A549 (cell line): ENCODE measurements around the gene TENT4A. TPM values are rescaled to one million over a fixed set of nuclear protein-coding genes. Genes with fewer than 3 reads are reported as not detected.

Experiments used
- ATAC-seq, 2 experiments: fragments of 200-7000 bp in 1 of 2; fragments of >200 bp in 1 of 2; cut with Nextera tagmentation in 1 of 2; cut with Tn5 transposase in 1 of 2; 3 replicates each; pipeline versions ENCODE4 v1.8.0 to v1.9.1; 2018 to 2020; ENCODE audit warnings: mild to moderate bottlenecking in 1 of 2, moderate library complexity in 1 of 2
- CTCF ChIA-PET: fragments of 300-600 bp; sonication (Branson Sonifier 250); formaldehyde crosslinking; extraction: SDS; loops from one replicate; lab custom pipeline; 2021; ENCODE audit warnings: antibody characterized with exemption, inconsistent platforms; lab: Yijun Ruan, JAX
- POLR2A ChIA-PET: fragments of 350-600 bp; formaldehyde crosslinking; extraction: SDS; loops from one replicate; lab custom pipeline; 2021; ENCODE audit warnings: antibody characterized with exemption, inconsistent platforms; lab: Yijun Ruan, JAX
- DNase-seq, 2 experiments: peaks; one replicate each; pipeline versions ENCODE4 v3.0.0 to v3.0.0-alpha.2; 2011 to 2016; ENCODE audit warnings: low read depth in 1 of 2, low spot score in 1 of 2
- FAIRE-seq: peaks from 2 replicates; lab custom pipeline; 2011; peaks lifted over from hg19 to GRCh38; lab: Jason Lieb, UNC
- H3K27ac ChIP-seq, 2 experiments: fragments of >200 bp; sonication (Bioruptor Twin); formaldehyde crosslinking; 3 replicates each; pipeline ENCODE4 v1.5.1; 2016 to 2017
- H3K4me1 ChIP-seq: fragments of >200 bp; sonication (Bioruptor Twin); formaldehyde crosslinking; 3 replicates; pipeline ENCODE4 v1.6.1; 2016
- H3K4me2 ChIP-seq: fragments of >200 bp; sonication (Bioruptor Twin); formaldehyde crosslinking; 3 replicates; pipeline ENCODE4 v1.6.1; 2016
- H3K4me3 ChIP-seq: fragments of >200 bp; sonication (Bioruptor Twin); formaldehyde crosslinking; 3 replicates; pipeline ENCODE4 v1.5.1; 2016
- H3K9me3 ChIP-seq: fragments of >200 bp; sonication (Bioruptor Twin); formaldehyde crosslinking; 3 replicates; pipeline ENCODE4 v1.6.1; 2016
- CBX2 ChIP-seq: fragments of 200-600 bp; sonication (generic); IDR thresholded peaks from 2 replicates; pipeline ENCODE4 v1.6.1; 2016; ENCODE audit warnings: low read depth, mild to moderate bottlenecking, borderline replicate concordance
- CEBPB ChIP-seq, 2 experiments: fragments of >200 bp in 1 of 2; sonication (Bioruptor Twin) in 1 of 2; formaldehyde crosslinking in 1 of 2; IDR thresholded peaks; 2 replicates each; pipeline ENCODE4 v1.6.1; 2012 to 2016
- CTCF ChIP-seq: fragments of >200 bp; sonication (Bioruptor Twin); formaldehyde crosslinking; IDR thresholded peaks from 3 replicates; pipeline ENCODE4 v1.5.1; 2016
- ESRRA ChIP-seq: fragments of 150-350 bp; IDR thresholded peaks from 2 replicates; pipeline ENCODE4 v1.6.1; 2014; ENCODE audit warnings: mild to moderate bottlenecking, low read length, borderline replicate concordance
- FOSB ChIP-seq: fragments of 250-450 bp; sonication (Bioruptor Pico); IDR thresholded peaks from 2 replicates; pipeline ENCODE4 v1.5.0; 2020; ENCODE audit warnings: mild to moderate bottlenecking, moderate library complexity
- FOSL2 ChIP-seq, 2 experiments: fragments of 450-650 bp in 1 of 2; fragments of >200 bp in 1 of 2; sonication (Bioruptor Twin) in 1 of 2; formaldehyde crosslinking; IDR thresholded peaks; 2 replicates each; pipeline versions ENCODE4 v1.5.0 to v1.6.1; 2016 to 2020; ENCODE audit warnings: mild to moderate bottlenecking in 1 of 2, moderate library complexity in 1 of 2
- FOXS1 ChIP-seq: fragments of 250-450 bp; sonication (Bioruptor Pico); IDR thresholded peaks from 2 replicates; pipeline ENCODE4 v1.5.0; 2020; ENCODE audit warnings: mild to moderate bottlenecking, moderate library complexity
- HDAC2 ChIP-seq: fragments of 200-600 bp; sonication (generic); IDR thresholded peaks from 2 replicates; pipeline ENCODE4 v1.6.1; 2016
- JUN ChIP-seq, 2 experiments: fragments of >200 bp; sonication (Bioruptor Twin); formaldehyde crosslinking; IDR thresholded peaks; 2 replicates in 1 of 2; 3 replicates in 1 of 2; pipeline ENCODE4 v1.6.1; 2016 to 2017
- NFE2L2 ChIP-seq: fragments of 150-350 bp; conservative IDR thresholded peaks from 2 replicates; pipeline ENCODE4 v1.6.1; 2014; ENCODE audit warnings: low read length
- NPAS2 ChIP-seq: fragments of 250-450 bp; sonication (Bioruptor Pico); IDR thresholded peaks from 2 replicates; pipeline ENCODE4 v1.8.0; 2022; ENCODE audit warnings: mild to moderate bottlenecking, moderate library complexity, borderline replicate concordance
- NR3C1 ChIP-seq: fragments of >200 bp; sonication (Bioruptor Twin); formaldehyde crosslinking; IDR thresholded peaks from 3 replicates; pipeline ENCODE4 v1.6.1; 2017
- POLR2AphosphoS2 ChIP-seq: conservative IDR thresholded peaks from 2 replicates; pipeline ENCODE4 v1.6.1; 2012; ENCODE audit warnings: low read length, improper control_type of control experiment, inconsistent platforms
- RAD21 ChIP-seq, 2 experiments: fragments of >200 bp in 1 of 2; sonication (Bioruptor Twin) in 1 of 2; formaldehyde crosslinking in 1 of 2; IDR thresholded peaks in 1 of 2; conservative IDR thresholded peaks in 1 of 2; 2 replicates in 1 of 2; 3 replicates in 1 of 2; pipeline ENCODE4 v1.6.1; 2012 to 2018; ENCODE audit warnings: inconsistent platforms in 1 of 2
- RARB ChIP-seq: fragments of 250-450 bp; sonication (Bioruptor Pico); IDR thresholded peaks from 2 replicates; pipeline ENCODE4 v1.8.0; 2021; ENCODE audit warnings: mild to moderate bottlenecking, moderate library complexity
- RCOR1 ChIP-seq: fragments of 150-350 bp; IDR thresholded peaks from 2 replicates; pipeline ENCODE4 v1.6.1; 2014; ENCODE audit warnings: antibody characterized with exemption, low read length, low read depth
- SREBF2 ChIP-seq: fragments of 450-650 bp; IDR thresholded peaks from 2 replicates; pipeline ENCODE4 v1.6.1; 2014; ENCODE audit warnings: mild to moderate bottlenecking, moderate library complexity
- TFCP2L1 ChIP-seq: fragments of 250-450 bp; sonication (Bioruptor Pico); IDR thresholded peaks from 2 replicates; pipeline ENCODE4 v1.5.0; 2021; ENCODE audit warnings: mild to moderate bottlenecking
- TP53 ChIP-seq: fragments of 250-450 bp; sonication (Bioruptor Pico); IDR thresholded peaks from 2 replicates; pipeline ENCODE4 v1.5.0; 2021; ENCODE audit warnings: mild to moderate bottlenecking, moderate library complexity
- ZNF302 ChIP-seq: fragments of 250-450 bp; sonication (Bioruptor Pico); IDR thresholded peaks from 2 replicates; pipeline ENCODE4 v1.9.0; 2021; ENCODE audit warnings: inconsistent platforms, mild to moderate bottlenecking, moderate library complexity
- WGBS: methylation state at CpG from one replicate; pipeline ENCODE4 v1.1.6; 2017; ENCODE audit errors: missing lambda C conversion rate; 5-methylcytosine and 5-hydroxymethylcytosine counted together
- polyA plus RNA-seq, 4 experiments: library from polyadenylated mRNA; depleted of rRNA in 3 of 4; stranded (reverse); fragments of >200 nt; fragmentation: RNase III in 1 of 4; extraction: RNeasy Plus Mini Kit Qiagen cat#74134 plus additional on column Dnase treatment in 1 of 4; gene quantifications; 2 replicates in 3 of 4; 3 replicates in 1 of 4; pipeline ENCODE4 v1.2.3, GENCODE V29; 2011 to 2017

Gene TENT4A
- polyA plus RNA-seq, 2 of the 4 experiments (the other 2 are of a cell fraction) = 7.2 to 15.2 TPM

GRCh38 chr5:6718161-6718681, 5.0 kb downstream of the TENT4A start:
- FAIRE-seq = no peak
- no peak for ATAC-seq
- Histone ChIP-seq H3K4me3 (no peak overlapping the region), H3K9me3 (no peaks in the 10 kb centered on the region), H3K4me2 (no peak overlapping the region), H3K4me1 (peaks cover 40% of the 10 kb centered on the region), H3K27ac (no peak overlapping the region)
- ChIA-PET POLR2A (no interaction called here), CTCF (interaction anchor here (1.0 to 1.4 kb wide), 2 partner anchors 10 to 27 kb away, joined by 3 read pairs; no protein-coding TSS in a partner anchor)
- no peak for DNase-seq
- 92% methylated on average over 14 of the region's 14 CpGs for WGBS
- no peak for TF ChIP-seq NPAS2 (CRISPR knock-in tag)
- TF ChIP-seq HDAC2 = no peak
- no peak for TF ChIP-seq FOSL2 (IDR thresholded peaks at IDR 0.05)
- no peak for TF ChIP-seq FOSL2 (CRISPR knock-in tag; IDR thresholded peaks at IDR 0.05)
- TF ChIP-seq CBX2 = no peak
- no peak for TF ChIP-seq CTCF
- TF ChIP-seq RAD21 (conservative IDR thresholded peaks at IDR 0.05 in 1 of 2, IDR thresholded peaks at IDR 0.05 in 1 of 2) = no peak
- no peak for TF ChIP-seq CEBPB (IDR thresholded peaks at IDR 0.05)
- no peak for TF ChIP-seq TFCP2L1 (CRISPR knock-in tag)
- TF ChIP-seq NR3C1 = no peak

- H3K4me1 ChIP-seq = peaks cover 40% of the 10 kb centered on the region
- no peak overlapping the region for H3K27ac ChIP-seq
- H3K9me3 ChIP-seq = no peaks in the 10 kb centered on the region
- no peak for ATAC-seq
- ChIA-PET POLR2A (no interaction called here), CTCF (interaction anchor here (1.0 kb wide), 1 partner anchor 9 kb away, joined by 3 read pairs; no protein-coding TSS in a partner anchor)
- DNase-seq = no peak
- 92% methylated on average over 5 of the region's 5 CpGs for WGBS
- no peak for TF ChIP-seq FOSB (CRISPR knock-in tag)
- no peak for TF ChIP-seq FOXS1 (CRISPR knock-in tag)
- TF ChIP-seq TP53 (CRISPR knock-in tag) = no peak
- no peak overlapping the region for H3K4me3 ChIP-seq
- FAIRE-seq = no peak
- H3K4me2 ChIP-seq = no peak overlapping the region
These were observed 5.5 kb downstream of the TENT4A start for GRCh38 chr5:6718718-6719117.

GRCh38 chr5:6719417-6719816, 6.2 kb downstream of the TENT4A start:
- ChIA-PET CTCF (no interaction called here), POLR2A (no interaction called here)
- H3K4me2 ChIP-seq = no peak overlapping the region
- FAIRE-seq (no peak), DNase-seq (no peak), ATAC-seq (no peak)
- TF ChIP-seq CEBPB (IDR thresholded peaks at IDR 0.05) (no peak), SREBF2 (no peak), NFE2L2 (no peak), FOSB (CRISPR knock-in tag) (no peak), TP53 (CRISPR knock-in tag) (no peak), POLR2AphosphoS2 (no peak), FOSL2 (IDR thresholded peaks at IDR 0.05) (no peak), FOSL2 (CRISPR knock-in tag; IDR thresholded peaks at IDR 0.05) (no peak), ZNF302 (no peak), RARB (CRISPR knock-in tag) (no peak), JUN (IDR thresholded peaks at IDR 0.05) (no peak), ESRRA (no peak), NR3C1 (no peak), RCOR1 (no peak), RAD21 (conservative IDR thresholded peaks at IDR 0.05 in 1 of 2, IDR thresholded peaks at IDR 0.05 in 1 of 2) (no peak)
- WGBS = 92% methylated on average over 5 of the region's 5 CpGs
- H3K4me1 ChIP-seq = peaks cover 40% of the 10 kb centered on the region
- no peak overlapping the region for H3K27ac ChIP-seq
- H3K9me3 ChIP-seq = no peaks in the 10 kb centered on the region
- no peak overlapping the region for H3K4me3 ChIP-seq
